GM12892 (cell line): Measurements from ENCODE around the gene USP14.

Experiments used
- POLR2A ChIP-seq: IDR thresholded peaks from 2 replicates; pipeline ENCODE4 v1.6.1; 2011; ENCODE audit warnings: low read depth, low read length, control low read depth
- POLR2AphosphoS5 ChIP-seq: IDR thresholded peaks from 2 replicates; pipeline ENCODE4 v1.6.1; 2011; ENCODE audit warnings: low read depth, low read length, control low read depth
- TAF1 ChIP-seq: IDR thresholded peaks from 2 replicates; pipeline ENCODE4 v1.6.1; 2011; ENCODE audit warnings: low read depth, mild to moderate bottlenecking, control low read depth, low read length, borderline replicate concordance

GRCh38 chr18:158128-159036 is at the start of gene USP14:
- TF ChIP-seq POLR2AphosphoS5 (peak; percentile 53; the same call in 1 of the 2 replicates), POLR2A (peak; percentile 80; the same call in 1 of the 2 replicates), TAF1 (0 out of 2 replicates have a peak, but pooled peaks have one; percentile 44)
